SK-N-SH (cell line): ENCODE data around the gene LIMS1. TPM values are rescaled to one million over a fixed set of nuclear protein-coding genes. Genes with fewer than 3 reads are reported as not detected.

Experiments used
- CTCF ChIA-PET: fragments of 300-600, 350-600 bp; formaldehyde crosslinking; extraction: SDS; loops from one replicate; lab custom pipeline; 2021; lab: Yijun Ruan, JAX
- POLR2A ChIA-PET: fragments of 350-600 bp; sonication (Branson Sonifier 250); formaldehyde crosslinking; extraction: SDS; loops from one replicate; lab custom pipeline; 2020; ENCODE audit warnings: antibody characterized with exemption, inconsistent platforms; lab: Yijun Ruan, JAX
- DNase-seq: peaks from one replicate; pipeline ENCODE4 v3.0.0; 2012
- H2AFZ ChIP-seq: fragments of 200-600 bp; sonication (generic); 2 replicates; pipeline ENCODE4 v1.8.1; 2016; ENCODE audit warnings: antibody characterized with exemption, mild to moderate bottlenecking, low read depth
- H3F3A ChIP-seq: fragments of 200-600 bp; sonication (generic); replicated peaks from 2 replicates; pipeline ENCODE3; 2016; ENCODE audit warnings: antibody characterized with exemption, mild to moderate bottlenecking; ENCODE audit not compliant: insufficient read depth
- H3K27ac ChIP-seq, 2 experiments: fragments of 200-500 bp in 1 of 2; fragments of 200-600 bp in 1 of 2; sonication (Bioruptor generic) in 1 of 2; sonication (generic), shearing (Covaris generic) in 1 of 2; 2 replicates each; pipeline versions ENCODE4 v1.5.1 to v1.6.1; 2014 to 2016; ENCODE audit warnings: low read depth in 2 of 2, inconsistent platforms in 1 of 2, low read length in 1 of 2, mild to moderate bottlenecking in 1 of 2, mixed read lengths in 1 of 2
- H3K27me3 ChIP-seq: fragments of 200-600 bp; sonication (generic), shearing (Covaris generic); 2 replicates; pipeline ENCODE4 v1.6.1; 2016; ENCODE audit warnings: mixed run types; ENCODE audit not compliant: insufficient read depth
- H3K36me3 ChIP-seq, 2 experiments: fragments of 200-500 bp in 1 of 2; fragments of 200-600 bp in 1 of 2; sonication (Bioruptor generic) in 1 of 2; sonication (generic) in 1 of 2; replicated peaks in 1 of 2; 2 replicates each; pipeline versions ENCODE3 to v1.5.1; 2014 to 2016; ENCODE audit warnings: low read length in 1 of 2, mild to moderate bottlenecking in 1 of 2; ENCODE audit not compliant: insufficient read depth in 2 of 2, control insufficient read depth in 1 of 2
- H3K4me1 ChIP-seq, 2 experiments: fragments of 200-500 bp in 1 of 2; fragments of 200-600 bp in 1 of 2; sonication (Bioruptor generic) in 1 of 2; sonication (generic), shearing (Covaris generic) in 1 of 2; 2 replicates each; pipeline versions ENCODE4 v1.5.1 to v1.6.1; 2014 to 2016; ENCODE audit warnings: low read depth in 1 of 2, low read length in 1 of 2, mixed run types in 1 of 2; ENCODE audit not compliant: insufficient read depth in 2 of 2, control insufficient read depth in 1 of 2
- H3K4me2 ChIP-seq: fragments of 200-600 bp; sonication (generic), shearing (Covaris generic); 2 replicates; pipeline ENCODE4 v1.6.1; 2017; ENCODE audit warnings: mixed run types
- H3K4me3 ChIP-seq, 2 experiments: fragments of 200-500 bp in 1 of 2; fragments of 200-600 bp in 1 of 2; sonication (Bioruptor generic) in 1 of 2; sonication (generic), shearing (Covaris generic) in 1 of 2; 2 replicates each; pipeline versions ENCODE4 v1.5.1 to v1.8.1; 2014 to 2016; ENCODE audit warnings: low read depth in 2 of 2, inconsistent platforms in 1 of 2, low read length in 1 of 2, mild to moderate bottlenecking in 1 of 2, mixed read lengths in 1 of 2, moderate library complexity in 1 of 2
- H3K79me2 ChIP-seq: fragments of 200-600 bp; sonication (generic); 2 replicates; pipeline ENCODE4 v1.8.1; 2017; ENCODE audit warnings: mild to moderate bottlenecking; ENCODE audit not compliant: insufficient read depth
- H3K9ac ChIP-seq: fragments of 200-600 bp; sonication (generic); 2 replicates; pipeline ENCODE4 v1.6.1; 2017; ENCODE audit warnings: mixed run types
- H3K9me2 ChIP-seq: fragments of 200-600 bp; sonication (generic); 2 replicates; pipeline ENCODE4 v1.6.1; 2017; ENCODE audit warnings: mixed run types
- H3K9me3 ChIP-seq: fragments of 200-600 bp; sonication (generic); 2 replicates; pipeline ENCODE4 v1.6.1; 2017; ENCODE audit warnings: mixed run types, mild to moderate bottlenecking, moderate library complexity
- H4K20me1 ChIP-seq: fragments of 200-600 bp; sonication (generic); 2 replicates; pipeline ENCODE4 v1.6.1; 2017; ENCODE audit warnings: mild to moderate bottlenecking, mixed run types; ENCODE audit not compliant: insufficient read depth
- CTCF ChIP-seq: fragments of 200-600 bp; sonication (generic); IDR thresholded peaks from 2 replicates; pipeline ENCODE4 v1.6.1; 2017; ENCODE audit warnings: antibody characterized with exemption, mild to moderate bottlenecking, moderate library complexity
- EP300 ChIP-seq, 2 experiments: IDR thresholded peaks; 2 replicates each; pipeline versions ENCODE4 v1.4.0 to v1.6.1; 2012; ENCODE audit warnings: borderline replicate concordance in 1 of 2, low read depth in 1 of 2, low read length in 1 of 2
- FOSL2 ChIP-seq: IDR thresholded peaks from 2 replicates; pipeline ENCODE4 v1.4.0; 2012; ENCODE audit warnings: low read depth, mild to moderate bottlenecking, moderate library complexity, borderline replicate concordance
- FOXJ3 ChIP-seq: sonication (generic); formaldehyde crosslinking; IDR thresholded peaks from 2 replicates; pipeline ENCODE4 v1.5.1; 2020; ENCODE audit warnings: mild to moderate bottlenecking, missing genetic modification reagents
- GATA2 ChIP-seq: sonication (generic); formaldehyde crosslinking; IDR thresholded peaks from 2 replicates; pipeline ENCODE4 v1.5.0; 2020; ENCODE audit warnings: mild to moderate bottlenecking, missing genetic modification reagents
- IRF3 ChIP-seq: fragments of 150-350 bp; IDR thresholded peaks from 2 replicates; pipeline ENCODE4 v1.6.1; 2016; ENCODE audit warnings: mild to moderate bottlenecking, low read depth, low read length
- JUND ChIP-seq: IDR thresholded peaks from 2 replicates; pipeline ENCODE4 v1.4.0; 2012
- MAX ChIP-seq: IDR thresholded peaks from 2 replicates; pipeline ENCODE4 v1.4.0; 2012; ENCODE audit warnings: low read depth
- MEF2A ChIP-seq: IDR thresholded peaks from 2 replicates; pipeline ENCODE4 v1.4.0; 2012; ENCODE audit warnings: low read depth, borderline replicate concordance
- NFIC ChIP-seq: IDR thresholded peaks from 2 replicates; pipeline ENCODE4 v1.4.0; 2012; ENCODE audit warnings: borderline replicate concordance
- NRF1 ChIP-seq: IDR thresholded peaks from 2 replicates; pipeline ENCODE4 v1.6.1; 2012; ENCODE audit warnings: low read depth, mild to moderate bottlenecking, low read length
- PBX3 ChIP-seq: IDR thresholded peaks from 2 replicates; pipeline ENCODE4; 2012
- POLR2AphosphoS5 ChIP-seq: IDR thresholded peaks from 2 replicates; pipeline ENCODE4 v1.6.1; 2012; ENCODE audit warnings: low read depth, low read length
- RCOR1 ChIP-seq: fragments of 150-350 bp; IDR thresholded peaks from 2 replicates; pipeline ENCODE4 v1.6.1; 2017; ENCODE audit warnings: antibody characterized with exemption, low read length
- RXRA ChIP-seq: IDR thresholded peaks from 2 replicates; pipeline ENCODE4 v1.4.0; 2012; ENCODE audit warnings: low read depth, mild to moderate bottlenecking, borderline replicate concordance
- SMC3 ChIP-seq: IDR thresholded peaks from 2 replicates; pipeline ENCODE4 v1.6.1; 2012; ENCODE audit warnings: low read depth, low read length, improper control_type of control experiment
- TCF12 ChIP-seq: IDR thresholded peaks from 2 replicates; pipeline ENCODE4 v1.4.0; 2012
- TEAD4 ChIP-seq: IDR thresholded peaks from 2 replicates; pipeline ENCODE4 v1.4.0; 2012; ENCODE audit warnings: mild to moderate bottlenecking, borderline replicate concordance; ENCODE audit not compliant: insufficient read depth
- USF2 ChIP-seq: fragments of 150-350 bp; IDR thresholded peaks from 2 replicates; pipeline ENCODE4 v1.6.1; 2017; ENCODE audit warnings: antibody characterized with exemption, low read length, low read depth, borderline replicate concordance
- YY1 ChIP-seq: IDR thresholded peaks from 2 replicates; pipeline ENCODE4 v1.4.0; 2012; ENCODE audit warnings: low read depth, mild to moderate bottlenecking
- polyA plus RNA-seq, 3 experiments: library from polyadenylated mRNA; depleted of rRNA; stranded (reverse); fragments of >200 nt; gene quantifications; 2 replicates each; pipeline ENCODE4 v1.2.3, GENCODE V29; 2012

LIMS1 gene
- polyA plus RNA-seq, 1 of the 3 experiments (the other 2 are of a cell fraction), result 123 TPM

- Histone ChIP-seq H3K9me2 (no peaks in the 10 kb centered on the region; the same call in 1 of the 2 replicates), H3K9me3 (no peaks in the 10 kb centered on the region), H3F3A (peaks cover 18% of the 10 kb centered on the region), H3K4me2 (no peak overlapping the region), H2AFZ (no peak overlapping the region), H3K79me2 (no peaks in the 10 kb centered on the region; the same call in 1 of the 2 replicates), H3K27ac (peak overlapping the region in 1 of 2 experiments; percentile 73; a peak in 1 of 4 replicates), H3K9ac (no peak overlapping the region), H3K36me3 (peaks cover 65 to 68% of the 10 kb centered on the region in 2 experiments), H3K27me3 (no peaks in the 10 kb centered on the region), H4K20me1 (no peaks in the 10 kb centered on the region), H3K4me3 (no peak overlapping the region), H3K4me1 (peaks cover 0 to 6% of the 10 kb centered on the region in 2 experiments; a peak in 3 of 4 replicates)
- ChIA-PET POLR2A (no interaction called here), CTCF (interaction anchor here (1.6 kb wide), 1 partner anchor 146 kb away, joined by 4 read pairs; no protein-coding TSS in a partner anchor)
- TF ChIP-seq POLR2AphosphoS5 (no peak), MEF2A (no peak), NFIC (no peak), PBX3 (no peak), IRF3 (no peak), USF2 (no peak), YY1 (no peak), MAX (no peak), GATA2 (CRISPR knock-in tag) (no peak), RXRA (no peak), FOSL2 (no peak), SMC3 (no peak), TEAD4 (no peak), JUND (no peak), FOXJ3 (CRISPR knock-in tag) (no peak)
- DNase-seq, result no peak
These were observed 43.7 kb upstream of the LIMS1 start for GRCh38 chr2:108490506-108491122.

- H3K4me1 ChIP-seq, result peaks cover 0 to 6% of the 10 kb centered on the region in 2 experiments; a peak in 3 of 4 replicates
- H3K27me3 ChIP-seq, result no peaks in the 10 kb centered on the region
- peak overlapping the region; percentile 50 to 73; a peak in 3 of 4 replicates for H3K27ac ChIP-seq
- peaks cover 52 to 56% of the 10 kb centered on the region in 2 experiments for H3K36me3 ChIP-seq
- no peaks in the 10 kb centered on the region; the same call in 1 of the 2 replicates for H3K9me2 ChIP-seq
- H3K9ac ChIP-seq, result 0 out of 2 replicates have a peak overlapping the region, but pooled peaks have one; percentile 7
- ChIA-PET POLR2A (no interaction called here), CTCF (no interaction called here)
- H2AFZ ChIP-seq, result no peak overlapping the region
- H3K79me2 ChIP-seq, result no peaks in the 10 kb centered on the region; the same call in 1 of the 2 replicates
- H3K9me3 ChIP-seq, result no peaks in the 10 kb centered on the region
- H3F3A ChIP-seq, result peaks cover 15% of the 10 kb centered on the region
- H3K4me3 ChIP-seq, result no peak overlapping the region
- H4K20me1 ChIP-seq, result no peaks in the 10 kb centered on the region
- DNase-seq, result no peak
- TF ChIP-seq MAX, result no peak
- no peak for TF ChIP-seq FOSL2
- no peak for TF ChIP-seq RCOR1
- TF ChIP-seq NRF1, result no peak
- no peak for TF ChIP-seq EP300 (IDR thresholded peaks at IDR 0.05; ENCODE audit: borderline replicate concordance in 1 of 2, low read depth in 1 of 2, low read length in 1 of 2)
- TF ChIP-seq CTCF, result no peak
- no peak for TF ChIP-seq TEAD4
- TF ChIP-seq POLR2AphosphoS5, result no peak
- TF ChIP-seq RXRA, result no peak
- TF ChIP-seq TCF12, result no peak
- 0 out of 2 replicates have a peak overlapping the region, but pooled peaks have one; percentile 42 for H3K4me2 ChIP-seq
These were observed 42.4 kb upstream of the LIMS1 start for GRCh38 chr2:108491848-108492247.
